CD4-positive, alpha-beta T cell treated with Interleukin-6 for 4 hours (primary cell): ENCODE data around the gene KCTD8.
"Not testable (repeated sequence)": the region's sequence is repeated elsewhere in the genome, so short reads cannot be mapped to it uniquely, and the experiment has no call there.

ENCODE experiments used
- DNase-seq: peaks from one replicate; pipeline ENCODE4 v3.0.0-alpha.2; 2020; ENCODE audit warnings: mixed read lengths

Gene KCTD8

DNA sequence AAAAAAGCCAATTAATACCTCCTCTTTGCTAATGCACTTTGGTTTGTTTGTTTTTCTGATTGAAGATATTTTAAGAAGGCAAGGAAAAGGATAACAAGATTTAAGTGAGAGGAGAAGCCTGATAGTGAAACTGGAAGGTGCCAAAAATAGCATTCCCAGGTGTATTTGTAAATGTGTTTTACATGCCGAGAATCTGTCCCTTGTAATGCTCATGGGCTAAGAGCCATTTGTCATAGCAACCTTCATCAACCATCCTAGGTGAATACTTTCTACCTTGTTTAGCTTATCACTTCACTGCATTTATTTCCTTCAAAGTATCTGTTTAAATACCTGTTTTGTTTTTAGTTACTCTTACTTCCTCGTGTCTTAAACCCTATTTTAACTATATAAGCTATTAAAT lies 127.8 kb downstream of the KCTD8 start:
- no peak for DNase-seq

DNA sequence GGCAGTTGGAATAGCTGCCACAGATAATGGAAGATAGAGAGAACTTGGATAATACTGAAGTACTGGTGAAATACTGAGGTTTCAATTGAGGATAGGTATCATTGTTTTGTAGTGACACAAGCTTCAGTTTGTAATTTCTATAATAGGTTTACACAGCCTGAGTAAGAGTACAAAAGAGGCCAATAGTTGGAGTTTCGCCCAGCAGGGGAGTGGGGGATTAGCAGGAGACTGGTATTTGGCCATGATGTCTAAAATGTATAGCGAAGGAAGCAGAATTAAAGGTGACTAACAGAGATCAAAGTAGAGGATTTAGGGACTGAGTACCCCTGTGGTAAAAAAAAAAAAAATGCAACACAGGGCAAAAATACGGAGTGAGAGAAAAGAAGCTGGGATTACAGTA lies 129.5 kb downstream of the KCTD8 start:
- DNase-seq: no peak

DNA sequence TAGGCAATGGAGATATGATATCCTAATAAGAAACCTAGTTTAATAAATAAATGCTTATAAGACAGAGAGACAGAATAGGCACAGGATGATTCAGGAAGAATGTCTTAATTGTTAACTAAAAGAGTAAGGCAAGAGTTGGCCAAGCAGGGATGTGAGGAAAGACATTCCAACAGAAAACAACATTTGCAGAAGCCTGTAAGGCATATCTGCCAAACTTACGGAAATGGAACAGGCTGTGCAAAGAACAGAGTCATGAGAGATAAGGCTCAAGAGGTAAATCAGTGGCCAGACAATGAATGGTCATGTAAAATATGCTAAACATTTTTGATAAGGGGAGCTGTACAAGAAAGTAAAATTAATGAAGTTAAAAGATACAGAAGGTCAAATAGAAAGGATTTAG lies 134.9 kb downstream of the KCTD8 start:
- no peak for DNase-seq

DNA sequence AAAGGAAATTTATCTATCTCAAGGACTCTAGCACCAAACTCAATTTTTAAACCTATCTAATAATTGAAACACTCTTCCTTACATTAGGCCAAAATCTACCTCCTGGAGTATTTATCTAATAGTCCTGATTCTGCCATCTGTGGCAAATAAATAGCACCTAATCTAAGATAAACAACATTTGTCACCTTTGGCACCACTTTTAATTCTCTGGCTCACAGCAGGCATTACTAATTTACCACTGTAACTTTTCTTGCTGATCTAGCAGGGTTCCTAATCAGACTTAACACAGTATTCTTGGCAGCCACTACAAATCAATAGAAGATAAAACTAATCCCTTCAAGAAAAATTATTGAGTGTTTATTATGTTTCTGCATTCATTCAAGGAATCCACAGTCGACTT lies 161.1 kb downstream of the KCTD8 start:
- DNase-seq: no peak

DNA sequence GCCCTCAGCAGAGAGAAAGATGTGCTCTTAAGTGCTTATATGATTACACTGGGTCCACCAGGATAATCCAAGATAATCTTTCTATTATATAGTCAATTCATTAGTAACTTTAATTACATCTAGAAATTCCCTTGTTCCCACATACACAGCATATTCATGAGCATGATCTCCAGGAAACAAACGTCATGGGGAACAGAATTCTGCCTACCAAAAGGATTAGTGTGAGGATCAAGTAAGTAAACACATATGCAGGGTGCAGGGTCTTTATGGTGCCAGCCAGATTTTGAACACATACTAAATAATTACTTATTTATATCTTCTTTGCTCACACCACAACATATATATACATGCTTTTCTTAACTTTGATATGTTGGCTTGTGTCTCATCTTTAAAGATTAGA lies 169.1 kb downstream of the KCTD8 start:
- DNase-seq: no peak

DNA sequence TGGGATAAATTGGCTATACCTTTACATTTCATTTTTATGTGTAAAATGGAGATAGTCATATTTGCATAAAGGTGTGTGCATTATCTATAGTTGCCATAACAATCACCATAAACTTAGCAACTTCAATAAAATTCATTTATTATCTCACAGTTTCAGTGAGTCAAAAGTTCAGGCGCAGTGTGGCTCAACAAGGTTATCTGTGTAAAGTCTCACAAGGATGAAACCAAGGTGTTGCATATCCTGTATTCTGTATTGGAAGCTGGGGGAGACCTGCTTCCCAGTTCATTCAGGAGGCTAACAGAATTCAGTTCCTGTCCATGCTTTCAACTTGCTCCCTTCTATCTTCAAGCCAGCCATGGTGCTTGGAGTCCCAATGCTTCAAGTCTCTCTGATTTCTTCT lies 169.5 kb downstream of the KCTD8 start:
- no peak for DNase-seq

DNA sequence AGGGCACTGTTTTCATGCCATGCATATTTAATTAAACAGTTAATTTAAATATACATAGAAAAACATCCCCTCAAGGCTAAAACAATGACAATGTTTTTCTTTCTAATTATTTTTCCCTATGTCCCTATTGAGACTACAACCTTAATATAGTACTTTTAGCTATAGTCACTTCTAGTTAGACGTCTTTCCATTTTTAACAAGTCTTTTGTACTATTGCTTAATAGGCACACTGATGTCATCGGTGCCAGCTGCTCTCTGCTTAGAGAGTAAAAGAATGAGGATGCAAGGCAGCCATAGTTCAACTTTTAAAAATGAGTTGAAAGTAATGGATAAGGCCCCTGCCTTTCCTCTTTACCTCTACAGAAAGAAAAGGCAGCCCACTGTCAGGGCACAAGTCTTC lies 191.1 kb downstream of the KCTD8 start:
- no peak for DNase-seq

DNA sequence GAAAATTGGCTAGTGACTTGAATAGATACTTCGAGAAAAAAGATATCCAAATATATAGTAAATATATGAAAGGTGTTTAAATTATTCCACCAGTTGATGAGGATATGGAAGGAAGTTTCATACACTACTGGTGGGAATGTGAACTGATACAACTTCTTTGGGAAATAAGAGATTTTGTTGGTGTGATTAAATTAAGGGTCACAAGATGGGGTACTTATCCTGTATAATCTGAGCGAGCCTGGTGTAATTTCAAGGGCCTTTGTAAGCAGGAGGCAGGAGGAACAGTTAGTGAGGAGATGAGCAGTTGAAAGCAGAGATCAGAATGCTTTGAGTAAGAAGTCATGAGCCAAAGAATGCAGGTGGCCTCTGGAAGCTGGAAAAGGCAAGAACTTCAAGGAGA lies 192.2 kb downstream of the KCTD8 start:
- no peak for DNase-seq

DNA sequence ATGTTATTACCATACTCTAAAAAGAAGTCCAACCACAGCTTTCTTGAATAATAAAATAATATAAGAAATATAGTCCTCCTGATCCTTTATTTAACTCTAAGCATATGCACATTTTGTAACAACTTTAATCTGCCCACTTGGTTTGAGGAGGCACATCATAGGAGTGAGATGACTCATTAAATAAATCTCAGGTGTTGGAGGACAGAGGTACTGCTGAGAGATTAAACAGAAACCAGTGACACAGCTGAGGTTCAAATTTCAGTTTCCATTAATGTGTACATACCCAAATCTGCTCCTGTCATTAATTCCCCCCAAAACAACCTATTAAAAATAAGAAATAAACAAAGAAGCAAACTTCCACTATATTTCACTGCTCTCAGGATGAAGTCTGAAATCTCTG lies 211.0 kb downstream of the KCTD8 start:
- no peak for DNase-seq

DNA sequence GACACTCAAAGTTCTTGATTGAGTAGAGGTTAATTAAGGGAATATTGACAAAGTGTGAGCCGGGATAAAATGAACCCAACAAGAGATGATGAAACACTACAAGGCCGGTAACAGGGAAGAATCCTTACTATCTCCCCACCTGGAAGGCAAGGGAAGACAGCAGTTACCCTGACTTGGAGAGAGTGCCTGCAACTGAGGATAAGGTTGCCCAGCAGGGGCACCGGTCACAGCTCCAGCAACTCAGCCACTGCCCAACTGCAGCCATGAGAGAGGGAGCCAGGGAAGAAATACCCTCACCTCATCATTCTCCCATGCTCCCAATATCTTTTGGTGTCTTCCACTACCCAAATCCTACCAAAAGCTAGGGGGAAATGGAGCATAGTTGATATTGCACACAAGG lies 212.7 kb downstream of the KCTD8 start:
- DNase-seq: no peak

DNA sequence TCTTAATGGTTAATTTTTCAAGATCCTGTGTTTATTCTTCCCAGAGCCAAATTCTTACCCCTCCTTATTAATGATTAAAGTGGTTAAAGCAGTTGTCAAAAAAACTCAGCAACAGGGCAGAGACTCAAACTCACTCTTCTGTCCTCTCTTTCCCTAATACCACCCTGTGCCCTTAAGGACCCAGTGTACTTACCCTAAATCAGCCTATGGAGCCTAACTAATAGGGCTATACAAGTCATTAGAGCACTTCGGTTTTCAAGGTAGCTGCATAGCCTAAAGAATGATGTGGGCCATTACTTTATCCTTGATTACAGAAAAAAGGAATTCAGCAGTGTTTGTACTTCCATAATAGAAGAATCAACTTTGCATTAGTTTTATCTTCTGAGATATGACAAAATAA lies 216.3 kb downstream of the KCTD8 start:
- no peak for DNase-seq

DNA sequence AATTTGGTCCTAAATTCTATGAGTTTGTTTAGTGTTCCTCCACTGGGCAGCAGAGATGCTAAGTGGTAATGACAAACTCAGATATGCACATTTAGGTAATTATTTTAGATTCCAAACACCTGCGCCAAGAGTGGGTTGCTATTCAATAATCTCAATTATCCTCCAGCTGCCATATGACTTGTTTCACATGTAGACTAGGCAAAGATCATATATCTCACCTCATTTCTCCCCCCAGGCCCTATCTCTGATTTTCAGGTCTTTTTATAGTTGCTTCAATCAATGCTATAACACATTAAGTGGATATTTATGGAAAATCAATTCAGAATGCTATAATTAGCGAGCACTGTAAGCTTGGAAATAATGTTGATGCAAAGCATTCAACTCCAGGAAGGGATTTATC lies 217.6 kb downstream of the KCTD8 start:
- DNase-seq: no peak

DNA sequence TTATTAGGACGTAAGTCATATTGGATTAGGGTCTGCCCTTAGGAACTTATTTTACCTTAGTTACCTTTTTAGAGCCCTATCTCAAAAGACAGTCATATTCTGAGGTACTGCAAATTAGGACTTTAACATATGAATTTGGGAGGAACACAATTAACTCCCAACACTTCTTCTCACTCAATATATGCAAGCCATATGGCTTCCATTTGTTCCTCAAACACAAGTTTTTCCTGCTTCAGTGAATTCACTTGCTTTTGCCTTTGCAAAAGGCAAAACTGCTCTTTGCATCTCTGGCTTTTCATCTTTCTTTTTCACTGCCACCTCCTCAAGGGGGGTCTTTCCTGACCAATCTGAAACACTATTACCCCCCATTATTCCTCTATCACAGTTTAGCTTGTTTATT lies 220.3 kb downstream of the KCTD8 start:
- DNase-seq: no peak

DNA sequence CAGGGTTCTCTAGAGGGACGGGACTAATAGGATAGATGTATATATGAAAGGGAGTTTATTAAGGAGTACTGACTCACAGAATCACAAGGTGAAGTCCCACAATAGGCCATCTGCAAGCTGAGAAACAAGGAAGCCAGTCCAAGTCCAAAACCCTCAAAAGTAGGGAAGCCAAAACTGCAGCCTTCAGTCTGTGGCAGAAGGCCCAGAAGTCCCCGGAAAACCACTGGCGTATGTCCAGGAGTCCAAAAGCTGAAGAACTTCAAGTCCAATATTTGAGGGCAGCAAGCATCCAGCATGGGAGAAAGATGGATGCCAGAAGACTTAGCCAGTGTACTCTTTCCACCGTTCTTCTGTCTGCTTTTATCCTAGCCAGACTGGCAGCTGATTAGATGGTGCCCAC lies 227.2 kb downstream of the KCTD8 start:
- DNase-seq: no peak

DNA sequence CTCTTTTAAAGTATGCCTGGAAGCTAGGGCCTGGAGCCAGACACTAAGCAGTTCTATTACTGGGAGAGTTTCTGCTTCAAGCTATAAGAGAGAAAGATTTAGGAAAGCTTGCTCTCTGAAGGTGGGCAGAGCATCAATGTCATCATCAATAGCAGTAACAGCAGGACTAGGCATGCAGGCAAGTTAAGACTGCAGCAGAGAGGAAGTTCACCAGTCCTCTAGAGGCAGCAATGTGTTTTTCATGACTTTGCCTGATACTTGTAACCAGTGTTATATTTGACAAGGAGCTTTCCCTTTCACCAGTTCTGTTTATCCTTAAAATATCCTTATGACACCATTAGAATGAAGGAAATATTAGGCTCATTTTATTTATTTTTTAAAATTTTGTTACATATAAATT lies 237.9 kb downstream of the KCTD8 start:
- DNase-seq: no peak

DNA sequence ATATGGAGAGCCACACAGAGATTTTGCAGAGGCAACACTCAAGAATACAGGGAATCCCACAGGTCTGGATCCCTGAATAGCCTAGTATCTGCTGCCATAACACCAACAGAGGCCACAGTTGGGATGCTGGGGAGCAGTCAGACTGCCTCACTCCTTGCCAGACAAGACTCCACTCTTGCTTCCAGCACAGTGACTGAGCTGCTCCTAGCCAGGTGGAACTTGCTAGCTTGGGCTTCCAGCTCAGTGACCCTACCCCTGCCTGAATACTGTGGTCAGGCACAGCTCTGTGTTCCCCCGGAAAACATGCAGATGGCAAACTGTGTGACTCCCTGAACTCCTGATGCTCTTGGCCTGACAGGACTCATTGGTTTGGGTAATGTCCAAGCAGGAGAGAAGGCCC lies 251.8 kb downstream of the KCTD8 start:
- no peak for DNase-seq

DNA sequence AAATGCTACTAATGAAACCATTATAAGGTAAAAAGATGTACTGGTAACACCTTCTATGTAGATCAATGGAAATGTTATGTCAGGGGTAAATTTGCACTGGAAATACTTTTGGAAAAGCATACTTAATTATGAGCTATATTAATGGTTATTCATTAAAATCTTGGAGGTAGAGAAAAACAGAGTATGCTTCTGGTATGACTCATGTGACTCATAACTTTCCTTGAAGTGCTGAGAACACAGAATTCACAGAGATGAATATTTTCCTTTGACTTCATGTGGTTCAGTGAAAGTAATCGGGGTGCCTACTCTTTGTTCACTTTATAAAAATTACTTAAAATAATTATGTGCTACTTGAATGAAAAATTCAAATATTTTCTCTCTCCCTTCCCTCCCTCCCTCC lies 254.2 kb downstream of the KCTD8 start:
- DNase-seq: no peak

DNA sequence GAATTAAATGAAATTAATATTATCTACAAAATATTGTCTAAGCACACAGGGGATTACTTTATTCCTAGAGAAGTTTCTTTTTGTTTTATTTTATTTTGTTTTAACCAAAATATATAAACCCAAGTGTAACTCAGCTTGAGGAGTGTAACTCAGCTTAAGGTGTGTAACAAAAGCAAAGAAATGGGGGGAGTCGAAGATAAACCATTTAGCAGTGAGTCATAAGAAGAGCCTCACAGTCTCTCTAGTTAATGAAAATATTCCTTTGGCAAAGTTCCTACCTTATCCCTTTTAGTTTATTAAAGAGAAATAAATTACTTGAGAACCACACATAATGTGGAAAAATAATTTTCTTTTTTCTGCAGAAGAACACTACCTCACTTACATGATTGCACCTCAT lies 261.8 kb downstream of the KCTD8 start:
- DNase-seq: no peak

DNA sequence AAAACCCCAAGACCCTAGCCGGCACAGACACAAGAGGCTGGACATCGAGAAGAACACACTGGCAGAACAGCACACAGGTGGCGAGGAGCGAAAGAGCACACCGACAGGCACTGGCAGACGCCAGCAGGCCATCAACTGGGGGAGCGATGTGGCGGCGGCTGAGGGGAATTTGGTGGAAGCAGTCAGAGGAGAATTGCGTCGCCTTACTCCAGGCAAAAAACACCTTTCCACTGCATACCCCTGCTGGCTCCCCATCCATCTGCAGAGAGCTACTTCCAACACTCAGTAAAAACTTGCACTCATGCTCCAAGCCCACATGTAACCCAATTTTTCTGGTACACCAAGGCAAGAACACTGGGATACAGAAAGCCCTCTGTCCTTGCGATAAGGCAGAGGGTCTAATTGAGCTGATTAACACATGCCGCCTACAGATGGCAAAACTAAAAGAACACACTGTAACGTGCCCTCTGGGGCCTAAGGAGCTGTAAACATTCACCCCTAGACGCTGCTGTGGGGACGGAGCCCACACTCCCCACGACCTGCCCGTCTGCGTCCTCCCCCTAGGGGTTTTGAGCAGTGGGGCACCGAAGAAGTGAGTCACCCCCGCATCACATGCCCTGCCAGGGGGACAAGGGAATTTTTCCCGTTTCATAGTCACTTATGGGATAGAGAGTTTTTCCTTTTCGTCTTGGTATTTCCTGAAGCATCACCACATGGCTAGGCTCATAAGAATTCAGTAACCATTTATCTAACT lies 262.3 kb downstream of the KCTD8 start:
- no peak for DNase-seq

DNA sequence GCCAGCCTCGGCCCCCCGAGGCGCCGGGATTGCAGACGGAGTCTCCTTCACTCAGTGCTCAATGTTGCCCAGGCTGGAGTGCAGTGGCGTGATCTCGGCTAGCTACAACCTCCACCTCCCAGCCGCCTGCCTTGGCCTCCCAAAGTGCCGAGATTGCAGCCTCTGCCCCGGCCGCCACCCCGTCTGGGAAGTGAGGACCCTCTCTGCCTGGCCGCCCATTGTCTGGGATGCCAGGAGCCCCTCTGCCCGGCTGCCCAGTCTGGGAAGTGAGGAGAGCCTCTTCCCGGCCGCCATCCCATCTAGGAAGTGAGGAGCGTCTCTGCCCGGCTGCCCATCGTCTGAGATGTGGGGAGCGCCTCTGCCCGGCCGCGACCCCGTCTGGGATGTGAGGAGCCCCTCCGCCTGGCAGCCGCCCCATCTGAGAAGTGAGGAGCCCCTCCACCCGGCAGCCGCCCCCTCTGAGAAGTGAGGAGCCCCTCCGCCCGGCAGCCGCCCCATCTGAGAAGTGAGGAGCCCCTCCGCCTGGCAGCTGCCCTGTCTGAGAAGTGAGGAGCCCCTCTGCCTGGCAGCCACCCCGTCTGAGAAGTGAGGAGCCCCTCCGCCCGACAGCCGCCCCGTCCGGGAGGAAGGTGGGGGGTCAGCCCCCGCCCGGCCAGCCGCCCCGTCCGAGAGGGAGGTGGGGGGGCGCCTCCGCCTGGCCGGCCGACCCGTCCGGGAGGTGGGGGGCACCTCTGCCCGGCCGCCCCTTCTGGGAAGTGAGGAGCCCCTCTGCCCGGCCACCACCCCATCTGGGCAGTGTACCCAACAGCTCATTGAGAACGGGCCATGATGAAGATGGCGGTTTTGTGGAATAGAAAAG lies 266.9 kb downstream of the KCTD8 start:
- not testable (repeated sequence) for DNase-seq

DNA sequence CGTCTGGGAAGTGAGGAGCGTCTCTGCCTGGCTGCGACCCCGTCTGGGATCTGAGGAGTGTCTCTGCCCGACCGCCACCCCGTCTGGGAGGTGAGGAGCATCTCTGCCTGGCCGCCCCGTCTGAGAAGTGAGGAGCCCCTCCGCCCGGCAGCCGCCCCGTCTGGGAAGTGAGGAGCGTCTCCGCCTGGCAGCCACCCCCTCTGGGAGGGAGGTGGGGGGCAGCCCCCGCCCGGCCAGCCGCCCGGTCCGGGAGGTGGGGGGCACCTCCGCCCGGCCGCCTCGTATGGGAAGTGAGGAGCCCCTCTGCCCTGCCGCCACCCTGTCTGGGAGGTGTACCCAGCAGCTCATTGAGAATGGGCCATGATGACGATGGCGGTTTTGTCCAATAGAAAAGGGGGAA lies 280.8 kb downstream of the KCTD8 start:
- not testable (repeated sequence) for DNase-seq

DNA sequence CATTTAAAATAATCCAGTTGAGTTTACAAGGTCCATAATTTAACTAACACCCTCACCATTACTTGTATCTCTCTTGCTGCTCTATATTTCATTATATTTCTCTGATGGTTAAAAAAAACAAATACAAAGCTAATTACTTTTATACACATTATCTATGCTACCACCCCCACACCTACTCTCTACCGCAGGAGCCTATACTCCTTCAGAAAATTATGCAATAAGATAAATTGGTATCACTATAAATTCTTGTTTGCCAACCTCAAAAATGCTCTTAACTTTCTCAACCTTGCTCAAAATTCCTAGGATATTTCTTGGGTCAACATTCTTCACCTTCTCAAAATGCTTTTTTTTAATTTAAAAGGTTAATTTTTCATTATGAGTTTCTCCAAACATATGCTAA lies 282.7 kb downstream of the KCTD8 start:
- DNase-seq: no peak

DNA sequence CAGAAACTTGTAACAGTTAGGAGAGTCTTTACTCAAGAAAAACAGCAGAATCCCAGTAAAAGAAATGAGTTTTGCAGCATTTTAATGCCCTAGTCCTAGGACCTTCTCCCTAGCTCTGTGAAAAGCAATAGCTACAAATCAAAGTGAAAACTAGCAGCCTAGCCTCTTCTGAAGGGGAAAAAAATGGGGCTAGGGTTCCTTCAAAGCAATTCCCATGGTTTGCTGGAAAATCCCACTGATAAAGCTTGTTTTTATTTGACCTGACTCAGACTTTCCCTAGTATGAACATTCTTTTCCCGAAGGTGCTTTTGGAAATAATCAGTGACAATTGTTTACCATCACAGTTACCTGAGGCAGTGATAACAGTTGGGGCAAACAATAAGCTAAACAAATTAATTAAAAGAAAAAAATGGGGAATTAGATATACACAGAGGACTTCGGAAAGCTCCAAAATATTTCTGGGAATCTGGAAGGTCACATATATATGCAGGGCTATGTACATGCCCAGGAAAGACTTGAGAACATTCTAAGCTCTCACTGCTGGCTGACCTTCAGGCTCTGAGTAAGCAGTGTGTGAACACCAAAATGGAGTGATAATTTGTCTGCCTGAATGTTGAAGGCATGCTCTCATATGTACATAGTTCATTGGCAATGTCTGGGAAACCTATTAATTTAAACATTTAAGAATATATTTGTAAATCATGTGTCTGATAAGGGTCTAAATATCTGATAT lies 285.9 kb downstream of the KCTD8 start:
- no peak for DNase-seq

DNA sequence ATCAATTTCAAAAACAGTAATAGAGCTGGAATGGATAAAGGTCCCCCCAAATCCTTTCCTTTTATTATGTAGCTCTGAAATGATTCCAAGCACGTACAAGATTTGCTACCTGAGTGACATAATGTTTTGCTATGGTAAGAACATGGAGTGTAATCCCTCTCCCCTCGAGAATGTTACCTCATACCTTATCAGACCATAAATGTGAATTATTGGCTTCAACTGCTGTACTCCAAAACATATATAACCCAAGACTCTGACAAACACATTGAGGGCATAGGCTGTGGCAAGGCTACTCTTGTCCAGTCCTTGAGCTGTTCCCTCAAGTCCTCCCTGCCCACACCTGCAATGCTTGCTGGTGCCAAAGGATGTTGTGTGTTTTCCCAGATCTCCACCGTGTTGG lies 286.9 kb downstream of the KCTD8 start:
- no peak for DNase-seq
